Measurements from ENCODE around the gene TUBE1.

DNA sequence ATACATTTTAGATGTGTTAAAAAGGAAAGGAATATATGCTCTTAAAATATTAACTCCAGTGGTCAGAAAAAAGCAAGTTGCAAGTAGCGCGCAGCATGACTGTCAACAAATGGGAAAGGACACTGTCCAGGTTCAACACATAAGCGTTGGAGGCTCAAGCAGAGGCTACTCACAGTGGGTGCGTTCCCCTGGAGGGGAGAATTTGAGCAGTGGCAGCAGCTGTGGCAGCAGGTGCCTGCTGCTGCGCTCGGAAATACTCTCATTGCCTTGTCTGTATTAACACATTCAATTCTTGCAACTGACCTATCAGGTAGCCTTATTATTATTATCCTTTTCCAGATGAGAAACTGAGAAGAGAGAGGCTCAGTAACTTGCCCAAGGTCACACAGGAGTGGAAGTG, 55.3 kb downstream of the TUBE1 start:
- TF ChIP-seq EP300 (IDR thresholded peaks at IDR 0.05), result no peak
- TF ChIP-seq, protein P1, sequence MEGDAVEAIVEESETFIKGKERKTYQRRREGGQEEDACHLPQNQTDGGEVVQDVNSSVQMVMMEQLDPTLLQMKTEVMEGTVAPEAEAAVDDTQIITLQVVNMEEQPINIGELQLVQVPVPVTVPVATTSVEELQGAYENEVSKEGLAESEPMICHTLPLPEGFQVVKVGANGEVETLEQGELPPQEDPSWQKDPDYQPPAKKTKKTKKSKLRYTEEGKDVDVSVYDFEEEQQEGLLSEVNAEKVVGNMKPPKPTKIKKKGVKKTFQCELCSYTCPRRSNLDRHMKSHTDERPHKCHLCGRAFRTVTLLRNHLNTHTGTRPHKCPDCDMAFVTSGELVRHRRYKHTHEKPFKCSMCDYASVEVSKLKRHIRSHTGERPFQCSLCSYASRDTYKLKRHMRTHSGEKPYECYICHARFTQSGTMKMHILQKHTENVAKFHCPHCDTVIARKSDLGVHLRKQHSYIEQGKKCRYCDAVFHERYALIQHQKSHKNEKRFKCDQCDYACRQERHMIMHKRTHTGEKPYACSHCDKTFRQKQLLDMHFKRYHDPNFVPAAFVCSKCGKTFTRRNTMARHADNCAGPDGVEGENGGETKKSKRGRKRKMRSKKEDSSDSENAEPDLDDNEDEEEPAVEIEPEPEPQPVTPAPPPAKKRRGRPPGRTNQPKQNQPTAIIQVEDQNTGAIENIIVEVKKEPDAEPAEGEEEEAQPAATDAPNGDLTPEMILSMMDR (IDR thresholded peaks at IDR 0.05), result no peak
- TF ChIP-seq POLR2A (IDR thresholded peaks at IDR 0.05), result no peak

Data from ovary (tissue), 3 donors.